Fibroblast of pulmonary artery (primary cell): Measurements from ENCODE around the gene TPSAB1.
"Not testable (repeated sequence)": the region's sequence is repeated elsewhere in the genome, so short reads cannot be mapped to it uniquely, and the experiment has no call there.

Experiments
- DNase-seq: peaks from one replicate; pipeline ENCODE4 v3.0.0-alpha.2; 2010; ENCODE audit warnings: low read depth
- H3K4me3 ChIP-seq: replicated peaks from 2 replicates; pipeline ENCODE4 v1.5.1; 2011; ENCODE audit warnings: low read depth, mild to moderate bottlenecking, control low read depth, low read length, moderate library complexity
- TF ChIP-seq, protein P1 (sequence below): IDR thresholded peaks from 2 replicates; pipeline ENCODE4 v1.5.1; 2011; ENCODE audit warnings: mild to moderate bottlenecking, control low read depth, low read length, inconsistent platforms; ENCODE audit errors: missing control alignments

Gene TPSAB1

DNA sequence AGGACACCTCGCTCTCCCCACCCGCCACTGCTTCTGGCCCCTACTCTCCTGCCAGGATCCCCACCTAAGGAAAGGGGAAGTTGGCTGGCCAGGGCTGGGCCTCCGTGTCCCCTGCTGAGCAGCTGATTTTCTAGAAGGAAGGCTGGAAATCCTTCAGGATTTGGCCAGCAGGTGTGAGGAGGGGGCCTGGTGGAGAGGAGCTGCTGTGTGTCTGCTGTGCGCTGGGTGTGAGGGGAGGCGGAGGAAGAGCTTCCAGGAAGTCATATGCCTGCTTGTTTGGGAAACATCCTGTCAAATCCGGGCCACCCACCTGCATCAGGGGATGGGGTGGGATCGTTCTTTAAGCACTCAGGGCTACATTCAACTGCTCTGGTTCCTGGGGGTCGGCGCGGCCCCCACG is 44.0 kb upstream of the TPSAB1 start:
- no peak for DNase-seq
- TF ChIP-seq, protein P1, sequence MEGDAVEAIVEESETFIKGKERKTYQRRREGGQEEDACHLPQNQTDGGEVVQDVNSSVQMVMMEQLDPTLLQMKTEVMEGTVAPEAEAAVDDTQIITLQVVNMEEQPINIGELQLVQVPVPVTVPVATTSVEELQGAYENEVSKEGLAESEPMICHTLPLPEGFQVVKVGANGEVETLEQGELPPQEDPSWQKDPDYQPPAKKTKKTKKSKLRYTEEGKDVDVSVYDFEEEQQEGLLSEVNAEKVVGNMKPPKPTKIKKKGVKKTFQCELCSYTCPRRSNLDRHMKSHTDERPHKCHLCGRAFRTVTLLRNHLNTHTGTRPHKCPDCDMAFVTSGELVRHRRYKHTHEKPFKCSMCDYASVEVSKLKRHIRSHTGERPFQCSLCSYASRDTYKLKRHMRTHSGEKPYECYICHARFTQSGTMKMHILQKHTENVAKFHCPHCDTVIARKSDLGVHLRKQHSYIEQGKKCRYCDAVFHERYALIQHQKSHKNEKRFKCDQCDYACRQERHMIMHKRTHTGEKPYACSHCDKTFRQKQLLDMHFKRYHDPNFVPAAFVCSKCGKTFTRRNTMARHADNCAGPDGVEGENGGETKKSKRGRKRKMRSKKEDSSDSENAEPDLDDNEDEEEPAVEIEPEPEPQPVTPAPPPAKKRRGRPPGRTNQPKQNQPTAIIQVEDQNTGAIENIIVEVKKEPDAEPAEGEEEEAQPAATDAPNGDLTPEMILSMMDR: no peak
- no peak overlapping the region for H3K4me3 ChIP-seq

DNA sequence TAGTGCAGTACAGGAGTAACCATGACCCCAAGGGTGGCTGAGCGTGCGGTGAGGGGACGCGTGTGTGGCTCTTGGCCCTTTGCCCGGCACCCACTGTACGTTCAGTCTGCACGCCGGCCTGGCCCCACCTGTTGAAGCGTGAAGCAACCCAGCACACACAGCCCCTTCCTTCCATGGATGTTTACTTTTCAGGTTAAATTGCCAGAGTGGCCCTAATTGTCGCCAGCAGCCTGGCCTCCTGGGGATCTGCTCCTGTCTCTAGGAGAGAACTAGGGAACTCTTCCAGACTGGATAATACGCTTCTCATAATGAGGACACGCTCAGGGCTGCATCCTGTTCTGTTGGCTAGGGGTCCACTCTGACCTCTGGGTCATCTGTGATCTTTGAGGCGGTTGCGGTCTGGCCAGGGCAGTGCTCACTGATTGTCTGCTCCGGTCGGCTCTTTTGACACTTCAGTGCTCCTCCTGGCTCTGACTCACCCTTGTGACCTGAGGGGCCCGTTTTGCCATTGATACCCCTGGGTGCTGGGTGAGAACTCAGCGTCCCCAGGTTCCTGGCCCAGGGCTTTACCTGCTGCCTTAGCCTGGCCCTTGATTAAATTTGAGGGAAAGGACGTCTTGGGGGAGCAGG is 43.2 kb upstream of the TPSAB1 start:
- TF ChIP-seq, protein P1: no peak
- H3K4me3 ChIP-seq: no peak overlapping the region
- DNase-seq: no peak

DNA sequence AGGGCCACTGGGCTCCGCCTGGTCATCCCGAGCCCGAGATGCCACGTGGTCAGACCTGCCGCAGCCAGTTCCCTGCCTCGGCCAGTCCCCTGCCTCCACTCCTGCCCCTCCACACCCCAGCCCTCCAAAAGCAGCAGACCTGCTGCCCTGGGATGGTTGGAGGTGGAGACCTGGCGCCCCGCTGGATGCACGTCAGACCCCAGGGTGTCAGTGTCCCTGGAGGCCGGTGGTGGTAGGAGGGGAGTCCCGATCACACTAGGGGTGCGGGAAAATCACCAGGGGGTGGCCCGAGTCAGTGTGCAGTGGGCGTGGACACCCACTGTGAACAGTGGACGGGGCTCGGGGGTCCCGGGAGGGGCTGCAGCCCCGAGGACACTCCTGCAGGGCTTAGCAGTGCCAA is 42.3 kb upstream of the TPSAB1 start:
- TF ChIP-seq, protein P1: no peak
- H3K4me3 ChIP-seq: no peak overlapping the region
- DNase-seq: no peak

- DNase-seq, H3K4me3 ChIP-seq: not testable (repeated sequence)
These were observed 41.7 kb upstream of the TPSAB1 start for GRCh38 chr16:1198671-1199346.

DNA sequence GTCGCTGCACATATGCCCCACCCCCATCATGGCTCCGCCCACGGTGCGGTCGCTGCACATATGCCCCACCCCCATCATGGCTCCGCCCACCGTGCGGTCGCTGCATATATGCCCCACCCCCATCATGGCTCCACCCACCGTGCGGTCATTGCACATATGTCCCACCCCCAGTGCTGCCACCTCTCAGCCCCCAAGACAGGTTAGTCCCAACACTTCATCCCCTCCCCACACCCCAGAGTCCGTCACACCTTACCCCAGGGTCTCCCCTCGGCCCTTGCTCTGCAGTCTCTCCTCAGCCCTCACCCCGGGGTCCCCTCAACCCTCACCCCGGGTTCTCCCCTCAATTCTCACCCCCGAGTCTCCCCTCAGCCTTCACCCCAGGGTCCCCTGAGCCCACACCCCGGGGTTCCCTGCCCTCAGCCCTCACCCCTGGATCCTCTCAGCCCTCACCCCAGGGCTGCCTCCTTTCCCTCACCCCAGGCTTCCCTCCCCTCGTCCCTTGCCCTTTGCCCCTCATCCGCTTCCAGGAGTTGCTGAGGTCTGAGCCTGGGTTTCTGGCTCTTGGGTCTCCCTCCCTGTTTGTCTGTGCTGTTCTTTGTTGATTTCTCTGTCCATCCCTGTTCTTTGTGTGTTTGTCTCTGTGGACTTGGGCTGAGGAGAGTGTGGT is 41.0 kb upstream of the TPSAB1 start:
- TF ChIP-seq, protein P1: no peak
- no peak overlapping the region for H3K4me3 ChIP-seq
- no peak for DNase-seq

DNA sequence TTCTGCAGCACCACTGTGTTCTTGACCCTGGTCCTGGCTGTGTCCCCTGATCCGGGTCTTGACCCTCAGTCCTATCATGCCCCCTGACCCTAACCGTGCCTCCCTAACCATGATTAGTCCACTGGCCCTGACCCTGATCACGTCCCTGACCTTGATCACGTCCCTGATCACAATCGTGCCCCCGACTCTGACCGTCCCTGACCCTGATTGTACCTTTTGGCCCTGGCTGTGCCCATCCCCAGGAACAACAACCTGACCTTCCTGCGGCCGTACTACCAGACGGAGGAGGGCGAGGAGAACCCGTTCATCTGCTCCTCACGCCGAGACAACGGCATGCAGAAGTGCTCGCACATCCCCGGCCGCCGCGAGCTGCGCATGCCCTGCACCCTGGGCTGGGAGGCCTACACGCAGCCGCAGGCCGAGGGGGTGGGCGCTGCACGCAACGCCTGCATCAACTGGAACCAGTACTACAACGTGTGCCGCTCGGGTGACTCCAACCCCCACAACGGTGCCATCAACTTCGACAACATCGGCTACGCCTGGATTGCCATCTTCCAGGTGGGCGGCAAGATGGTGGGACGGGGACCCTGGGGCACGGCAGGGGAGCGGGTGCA is 40.4 kb upstream of the TPSAB1 start:
- TF ChIP-seq, protein P1: no peak
- no peak overlapping the region for H3K4me3 ChIP-seq
- DNase-seq: no peak

DNA sequence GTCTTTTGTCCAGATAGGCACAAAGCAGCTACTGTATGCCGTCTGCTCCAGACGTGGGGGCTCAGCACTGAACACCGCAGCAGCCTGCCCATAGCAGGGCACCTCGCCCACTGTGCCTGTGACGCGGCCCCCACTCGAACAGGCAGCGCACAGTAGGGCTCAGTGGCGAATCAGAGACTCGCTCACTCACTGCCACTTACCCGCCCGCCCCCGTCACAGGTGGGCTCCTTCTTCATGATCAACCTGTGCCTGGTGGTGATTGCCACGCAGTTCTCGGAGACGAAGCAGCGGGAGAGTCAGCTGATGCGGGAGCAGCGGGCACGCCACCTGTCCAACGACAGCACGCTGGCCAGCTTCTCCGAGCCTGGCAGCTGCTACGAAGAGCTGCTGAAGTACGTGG is 39.1 kb upstream of the TPSAB1 start:
- no peak for DNase-seq
- TF ChIP-seq, protein P1: no peak
- H3K4me3 ChIP-seq: no peak overlapping the region
